ENCODE data around the gene CABP4. TPM values are rescaled to one million over a fixed set of nuclear protein-coding genes. Genes with fewer than 3 reads are reported as not detected.

Gene CABP4
- total RNA-seq, 1 donor from 2014 or later, result 3.7 TPM

- intact Hi-C loops (cut with micrococcal nuclease), result loop anchor here (2.0 kb wide), 1 partner anchor 17 kb away; no protein-coding TSS in a partner anchor
Observed at GRCh38 chr11:67419325-67420049, 35.7 kb upstream of the CABP4 start.

- intact Hi-C loops (cut with micrococcal nuclease), result loop anchor here (2.0 kb wide), 1 partner anchor 17 kb away; no protein-coding TSS in a partner anchor
Observed at GRCh38 chr11:67420147-67420645, 35.0 kb upstream of the CABP4 start.

- intact Hi-C loops (cut with micrococcal nuclease), result loop anchor here (2.0 kb wide), 1 partner anchor 18 kb away; no protein-coding TSS in a partner anchor
Observed at GRCh38 chr11:67420646-67421429, 34.3 kb upstream of the CABP4 start.

- intact Hi-C loops (cut with micrococcal nuclease), result loop anchor here (2.0 kb wide), 1 partner anchor 19 kb away; no protein-coding TSS in a partner anchor
Observed at GRCh38 chr11:67421430-67422031, 33.6 kb upstream of the CABP4 start.

- intact Hi-C loops (cut with micrococcal nuclease), result no loop called here
Observed at GRCh38 chr11:67422891-67423290, 32.3 kb upstream of the CABP4 start.

- intact Hi-C loops (cut with micrococcal nuclease), result no loop called here
Observed at GRCh38 chr11:67423466-67423865, 31.7 kb upstream of the CABP4 start.

- intact Hi-C loops (cut with micrococcal nuclease), result no loop called here
Observed at GRCh38 chr11:67423891-67424613, 31.1 kb upstream of the CABP4 start.

GRCh38 chr11:67427364-67427859 lies 27.7 kb upstream of the CABP4 start:
- intact Hi-C loops (cut with micrococcal nuclease), result loop anchor here (5.0 kb wide), 1 partner anchor 40 kb away; the partner anchor contains the start of gene TMEM134

GRCh38 chr11:67428052-67429001 lies 26.8 kb upstream of the CABP4 start, which contains the start of gene RPS6KB2:
Gene RPS6KB2 (plus strand): TSS chr11:67428494. CDS start chr11:67428546, 52 bp downstream.
- intact Hi-C loops (cut with micrococcal nuclease), result loop anchor here (1.0 to 5.0 kb wide), 5 partner anchors 9 to 80 kb away; partner anchors contain the start of genes AIP, CDK2AP2, PTPRCAP and TMEM134

- intact Hi-C loops (cut with micrococcal nuclease), result loop anchor here (2.0 to 5.0 kb wide), 2 partner anchors 26 to 38 kb away; partner anchors contain the start of gene TMEM134
Observed at GRCh38 chr11:67429038-67429668, 26.0 kb upstream of the CABP4 start.

GRCh38 chr11:67429722-67430121 lies 25.4 kb upstream of the CABP4 start:
- intact Hi-C loops (cut with micrococcal nuclease), result loop anchor here (2.0 to 5.0 kb wide), 2 partner anchors 27 to 38 kb away; partner anchors contain the start of gene TMEM134

- intact Hi-C loops (cut with micrococcal nuclease), result no loop called here
Observed at GRCh38 chr11:67431346-67432249, 23.6 kb upstream of the CABP4 start.

GRCh38 chr11:67432655-67433349 lies 22.4 kb upstream of the CABP4 start:
- intact Hi-C loops (cut with micrococcal nuclease), result no loop called here

GRCh38 chr11:67433536-67434394 lies 21.4 kb upstream of the CABP4 start:
- intact Hi-C loops (cut with micrococcal nuclease), result no loop called here

GRCh38 chr11:67434395-67434881 lies 20.7 kb upstream of the CABP4 start:
- intact Hi-C loops (cut with micrococcal nuclease), result no loop called here
